IPS-20b (cell line): Measurements from ENCODE around the gene PPARD.

ENCODE experiments used
- H3K27ac ChIP-seq: one replicate; pipeline ENCODE4 v1.5.1; 2013; ENCODE audit warnings: low read length
- H3K27me3 ChIP-seq: 2 replicates; pipeline ENCODE4 v1.6.1; 2013; ENCODE audit warnings: mild to moderate bottlenecking, low read length, inconsistent platforms; ENCODE audit not compliant: insufficient read depth
- H3K36me3 ChIP-seq: 2 replicates; pipeline ENCODE4 v1.6.1; 2013; ENCODE audit warnings: low read depth, mild to moderate bottlenecking, inconsistent platforms, low read length, moderate library complexity; ENCODE audit not compliant: insufficient read depth
- H3K4me1 ChIP-seq: 2 replicates; pipeline ENCODE4 v1.6.1; 2013; ENCODE audit warnings: mild to moderate bottlenecking, control low read depth, inconsistent platforms, low read length, moderate library complexity; ENCODE audit not compliant: insufficient read depth
- H3K4me3 ChIP-seq: 2 replicates; pipeline ENCODE4 v1.5.1; 2013; ENCODE audit warnings: mild to moderate bottlenecking, low read length, inconsistent platforms
- H3K9ac ChIP-seq: 2 replicates; pipeline ENCODE4 v1.6.1; 2013; ENCODE audit warnings: low read depth, mild to moderate bottlenecking, inconsistent platforms, low read length, moderate library complexity
- H3K9me3 ChIP-seq: 2 replicates; pipeline ENCODE4 v1.6.1; 2013; ENCODE audit warnings: mild to moderate bottlenecking, low read depth, low read length, inconsistent platforms; ENCODE audit not compliant: insufficient read depth

Gene PPARD

GRCh38 chr6:35441205-35441604, 98.8 kb downstream of the PPARD start:
- Histone ChIP-seq H3K4me3 (no peak overlapping the region), H3K27me3 (no peaks in the 10 kb centered on the region), H3K27ac (no peak overlapping the region), H3K9me3 (no peaks in the 10 kb centered on the region), H3K9ac (no peak overlapping the region), H3K4me1 (no peaks in the 10 kb centered on the region), H3K36me3 (no peaks in the 10 kb centered on the region)

- H3K36me3 ChIP-seq, result no peaks in the 10 kb centered on the region
- H3K9me3 ChIP-seq, result no peaks in the 10 kb centered on the region
- H3K4me1 ChIP-seq, result no peaks in the 10 kb centered on the region
- H3K27ac ChIP-seq, result no peak overlapping the region
- no peak overlapping the region for H3K4me3 ChIP-seq
- no peak overlapping the region for H3K9ac ChIP-seq
- H3K27me3 ChIP-seq, result no peaks in the 10 kb centered on the region
Measured at GRCh38 chr6:35441642-35442041, 99.3 kb downstream of the PPARD start.

GRCh38 chr6:35442693-35443092, 100.3 kb downstream of the PPARD start:
- no peak overlapping the region for H3K27ac ChIP-seq
- no peak overlapping the region for H3K9ac ChIP-seq
- no peaks in the 10 kb centered on the region for H3K9me3 ChIP-seq
- no peak overlapping the region for H3K4me3 ChIP-seq
- no peaks in the 10 kb centered on the region for H3K4me1 ChIP-seq
- no peaks in the 10 kb centered on the region for H3K36me3 ChIP-seq
- H3K27me3 ChIP-seq, result no peaks in the 10 kb centered on the region

- no peak overlapping the region for H3K9ac ChIP-seq
- H3K36me3 ChIP-seq, result no peaks in the 10 kb centered on the region
- no peak overlapping the region for H3K4me3 ChIP-seq
- H3K27me3 ChIP-seq, result no peaks in the 10 kb centered on the region
- no peak overlapping the region for H3K27ac ChIP-seq
- no peaks in the 10 kb centered on the region for H3K9me3 ChIP-seq
- H3K4me1 ChIP-seq, result no peaks in the 10 kb centered on the region
Measured at GRCh38 chr6:35443341-35444030, 101.1 kb downstream of the PPARD start.

- H3K9ac ChIP-seq, result no peak overlapping the region
- H3K4me1 ChIP-seq, result no peaks in the 10 kb centered on the region
- no peak overlapping the region for H3K4me3 ChIP-seq
- no peaks in the 10 kb centered on the region for H3K36me3 ChIP-seq
- H3K9me3 ChIP-seq, result no peaks in the 10 kb centered on the region
- peaks cover 12% of the 10 kb centered on the region; the same call in 1 of the 2 replicates for H3K27me3 ChIP-seq
- H3K27ac ChIP-seq, result no peak overlapping the region
Measured at GRCh38 chr6:35445691-35446090, 103.3 kb downstream of the PPARD start.

- H3K4me3 ChIP-seq, result no peak overlapping the region
- H3K36me3 ChIP-seq, result no peaks in the 10 kb centered on the region
- no peak overlapping the region for H3K27ac ChIP-seq
- H3K27me3 ChIP-seq, result peaks cover 17% of the 10 kb centered on the region
- no peaks in the 10 kb centered on the region for H3K9me3 ChIP-seq
- peaks cover 8% of the 10 kb centered on the region; the same call in 1 of the 2 replicates for H3K4me1 ChIP-seq
- H3K9ac ChIP-seq, result no peak overlapping the region
Measured at GRCh38 chr6:35448191-35448590, 105.8 kb downstream of the PPARD start.

GRCh38 chr6:35449287-35449881, 107.0 kb downstream of the PPARD start:
- Histone ChIP-seq H3K4me1 (peaks cover 19% of the 10 kb centered on the region; the same call in 1 of the 2 replicates), H3K4me3 (no peak overlapping the region), H3K27ac (no peak overlapping the region), H3K27me3 (peaks cover 22% of the 10 kb centered on the region), H3K9me3 (no peaks in the 10 kb centered on the region), H3K9ac (no peak overlapping the region), H3K36me3 (no peaks in the 10 kb centered on the region)

GRCh38 chr6:35451354-35452182, 109.2 kb downstream of the PPARD start:
- no peak overlapping the region for H3K27ac ChIP-seq
- no peak overlapping the region for H3K9ac ChIP-seq
- no peaks in the 10 kb centered on the region for H3K9me3 ChIP-seq
- 0 out of 2 replicates have a peak, but pooled peaks cover 9% of the 10 kb centered on the region for H3K36me3 ChIP-seq
- H3K4me1 ChIP-seq, result peaks cover 20% of the 10 kb centered on the region; the same call in 1 of the 2 replicates
- H3K27me3 ChIP-seq, result peaks cover 22% of the 10 kb centered on the region
- H3K4me3 ChIP-seq, result peak overlapping the region; percentile 79

GRCh38 chr6:35452183-35453090, 110.1 kb downstream of the PPARD start, which contains the start of gene FANCE:
FANCE (plus strand) TSS chr6:35452338; CDS start chr6:35452546, 208 bp downstream.
- peak within 1 kb of the TSS; percentile 79 for H3K4me3 ChIP-seq

GRCh38 chr6:35453236-35453635, 110.9 kb downstream of the PPARD start:
- no peak overlapping the region for H3K27ac ChIP-seq
- H3K4me3 ChIP-seq, result peak overlapping the region; percentile 79
- peaks cover 22% of the 10 kb centered on the region for H3K27me3 ChIP-seq
- H3K9me3 ChIP-seq, result no peaks in the 10 kb centered on the region
- peaks cover 21% of the 10 kb centered on the region; the same call in 1 of the 2 replicates for H3K36me3 ChIP-seq
- peak overlapping the region; percentile 59; the same call in 1 of the 2 replicates for H3K9ac ChIP-seq
- peaks cover 20% of the 10 kb centered on the region; the same call in 1 of the 2 replicates for H3K4me1 ChIP-seq

More at GRCh38 chr6:35452183-35453090, 110.1 kb downstream of the PPARD start, which contains the start of gene FANCE:
- Histone ChIP-seq H3K36me3 (peaks cover 16% of the 10 kb centered on the region; the same call in 1 of the 2 replicates), H3K9ac (peak within 1 kb of the TSS; percentile 59; the same call in 1 of the 2 replicates), H3K27ac (no peak within 1 kb of the TSS), H3K4me1 (peaks cover 20% of the 10 kb centered on the region; the same call in 1 of the 2 replicates), H3K27me3 (peaks cover 22% of the 10 kb centered on the region), H3K9me3 (no peaks in the 10 kb centered on the region)
